Measurements from ENCODE around the gene ZNF521. TPM values are rescaled to one million over a fixed set of nuclear protein-coding genes. Genes with fewer than 3 reads are reported as not detected.

ZNF521 gene
- total and polyA plus RNA-seq, 8 donors: 0.80 to 290 (median 11.1) TPM

- no peaks in the 10 kb centered on the region for H3K9me3 ChIP-seq
- intact Hi-C loops (cut with DNase I; ENCODE audit: low total_unique reads): no loop called here
- TF ChIP-seq POLR2A (IDR thresholded peaks at IDR 0.05): no peak
- TF ChIP-seq, protein P1, sequence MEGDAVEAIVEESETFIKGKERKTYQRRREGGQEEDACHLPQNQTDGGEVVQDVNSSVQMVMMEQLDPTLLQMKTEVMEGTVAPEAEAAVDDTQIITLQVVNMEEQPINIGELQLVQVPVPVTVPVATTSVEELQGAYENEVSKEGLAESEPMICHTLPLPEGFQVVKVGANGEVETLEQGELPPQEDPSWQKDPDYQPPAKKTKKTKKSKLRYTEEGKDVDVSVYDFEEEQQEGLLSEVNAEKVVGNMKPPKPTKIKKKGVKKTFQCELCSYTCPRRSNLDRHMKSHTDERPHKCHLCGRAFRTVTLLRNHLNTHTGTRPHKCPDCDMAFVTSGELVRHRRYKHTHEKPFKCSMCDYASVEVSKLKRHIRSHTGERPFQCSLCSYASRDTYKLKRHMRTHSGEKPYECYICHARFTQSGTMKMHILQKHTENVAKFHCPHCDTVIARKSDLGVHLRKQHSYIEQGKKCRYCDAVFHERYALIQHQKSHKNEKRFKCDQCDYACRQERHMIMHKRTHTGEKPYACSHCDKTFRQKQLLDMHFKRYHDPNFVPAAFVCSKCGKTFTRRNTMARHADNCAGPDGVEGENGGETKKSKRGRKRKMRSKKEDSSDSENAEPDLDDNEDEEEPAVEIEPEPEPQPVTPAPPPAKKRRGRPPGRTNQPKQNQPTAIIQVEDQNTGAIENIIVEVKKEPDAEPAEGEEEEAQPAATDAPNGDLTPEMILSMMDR (IDR thresholded peaks at IDR 0.05): no peak
- TF ChIP-seq POLR2AphosphoS5 (IDR thresholded peaks at IDR 0.05): no peak
- no peak for TF ChIP-seq EP300 (IDR thresholded peaks at IDR 0.05)
- no peaks in the 10 kb centered on the region for H3K36me3 ChIP-seq
- peaks cover 0 to 14% (median 7%) of the 10 kb centered on the region in 4 donors for H3K4me1 ChIP-seq
- no peak overlapping the region for H3K4me3 ChIP-seq
- H3K27ac ChIP-seq: no peak overlapping the region
- no peaks in the 10 kb centered on the region for H3K27me3 ChIP-seq
- WGBS, 5 donors: 72 to 88% (median 85%) methylated on average over 2 of the region's 2 CpGs
- peak in 1 of 2 donors; percentile 26 for DNase-seq
Observed at GRCh38 chr18:25102662-25103061, 249.3 kb downstream of the ZNF521 start.

DNA sequence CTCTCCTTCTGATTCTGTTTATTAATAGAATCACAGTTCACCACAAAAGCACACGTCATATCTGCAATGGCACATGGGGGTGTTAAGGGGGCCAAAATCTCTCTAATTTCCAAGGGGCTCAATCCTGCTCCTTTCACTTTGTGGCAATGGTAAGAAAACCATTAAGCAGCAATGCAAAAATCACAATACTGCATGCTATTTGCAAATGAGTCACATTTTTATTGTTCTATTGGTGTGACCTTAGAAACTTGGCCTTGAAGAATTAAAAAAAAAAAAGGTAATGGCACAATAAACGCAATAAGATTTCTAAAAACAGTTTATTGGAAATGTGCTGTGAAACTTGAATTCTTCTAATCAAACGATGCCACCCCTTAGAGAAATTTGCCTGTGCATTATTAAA is 251.5 kb downstream of the ZNF521 start:
- no peak overlapping the region for H3K27ac ChIP-seq
- intact Hi-C loops (cut with DNase I; ENCODE audit: low total_unique reads): no loop called here
- H3K4me3 ChIP-seq: no peak overlapping the region
- DNase-seq: no peak
- no peak for TF ChIP-seq EP300 (IDR thresholded peaks at IDR 0.05)
- TF ChIP-seq POLR2AphosphoS5 (IDR thresholded peaks at IDR 0.05): no peak
- TF ChIP-seq, protein P1 (IDR thresholded peaks at IDR 0.05): no peak
- TF ChIP-seq POLR2A (IDR thresholded peaks at IDR 0.05): no peak
- H3K27me3 ChIP-seq: no peaks in the 10 kb centered on the region
- H3K36me3 ChIP-seq: no peaks in the 10 kb centered on the region
- WGBS, 5 donors: 66 to 75% (median 69%) methylated on average over 3 of the region's 3 CpGs
- no peaks in the 10 kb centered on the region for H3K9me3 ChIP-seq
- peaks cover 0 to 14% (median 7%) of the 10 kb centered on the region in 4 donors for H3K4me1 ChIP-seq

DNA sequence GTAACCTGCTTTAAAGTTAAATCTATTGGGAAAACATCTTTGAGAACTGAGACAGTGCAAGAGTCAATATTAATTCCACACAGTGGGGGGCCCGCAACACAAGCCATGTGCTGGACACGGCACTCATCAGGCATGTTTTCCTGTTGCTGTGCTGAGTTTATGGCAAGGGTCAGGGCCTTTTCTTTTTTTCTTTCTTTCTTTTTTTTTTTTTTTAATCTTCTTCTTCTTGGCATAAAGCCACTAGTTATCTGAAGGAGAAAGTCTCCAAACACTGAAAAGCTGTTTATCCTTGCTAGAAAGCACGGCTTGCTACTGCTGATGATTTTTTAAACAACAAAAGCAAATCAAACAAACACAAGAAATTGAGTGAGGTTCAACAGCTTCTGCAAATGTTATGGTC is 252.1 kb downstream of the ZNF521 start:
- Histone ChIP-seq H3K4me1 (peaks cover 0 to 14% (median 7%) of the 10 kb centered on the region in 4 donors), H3K36me3 (no peaks in the 10 kb centered on the region), H3K9me3 (no peaks in the 10 kb centered on the region), H3K4me3 (no peak overlapping the region), H3K27me3 (no peaks in the 10 kb centered on the region), H3K27ac (no peak overlapping the region)
- 20 to 38% (median 31%) methylated on average over 3 of the region's 3 CpGs for WGBS, 5 donors
- TF ChIP-seq, protein P1 (IDR thresholded peaks at IDR 0.05): no peak
- no peak for TF ChIP-seq EP300 (IDR thresholded peaks at IDR 0.05)
- no peak for TF ChIP-seq POLR2A (IDR thresholded peaks at IDR 0.05)
- TF ChIP-seq POLR2AphosphoS5 (IDR thresholded peaks at IDR 0.05): no peak
- intact Hi-C loops (cut with DNase I; ENCODE audit: low total_unique reads): no loop called here
- DNase-seq: no peak

DNA sequence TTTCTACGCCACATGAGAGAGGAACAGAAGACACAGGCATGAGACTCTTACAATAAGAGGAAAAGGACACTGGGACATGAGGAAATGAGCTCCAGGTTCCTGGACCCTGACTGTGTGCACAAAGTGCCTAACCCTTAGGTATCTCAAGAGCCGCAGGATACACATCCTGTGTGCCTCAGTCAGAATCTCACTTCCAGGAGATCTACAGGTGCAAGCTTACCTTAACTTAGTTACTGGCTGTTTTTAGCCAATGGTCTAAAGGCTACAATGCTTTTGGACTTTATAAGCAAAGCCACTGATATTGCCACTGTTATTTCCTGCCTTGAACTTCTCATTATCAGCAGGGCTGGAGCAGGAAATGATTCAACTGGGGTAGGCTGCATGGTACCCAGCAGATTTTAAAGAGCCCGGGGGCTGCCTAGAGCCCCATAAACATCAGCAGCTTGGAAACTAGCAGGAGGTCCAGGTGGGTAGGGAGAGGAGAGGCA is 254.4 kb downstream of the ZNF521 start:
- Histone ChIP-seq H3K4me3 (no peak overlapping the region), H3K27me3 (no peaks in the 10 kb centered on the region), H3K27ac (peak overlapping the region in 1 of 5 donors; percentile 13), H3K36me3 (no peaks in the 10 kb centered on the region), H3K9me3 (no peaks in the 10 kb centered on the region), H3K4me1 (peaks cover 0 to 22% (median 7%) of the 10 kb centered on the region in 4 donors)
- no peak for DNase-seq
- intact Hi-C loops (cut with DNase I; ENCODE audit: low total_unique reads): no loop called here
- TF ChIP-seq POLR2A (IDR thresholded peaks at IDR 0.05): no peak
- TF ChIP-seq, protein P1 (IDR thresholded peaks at IDR 0.05): no peak
- no peak for TF ChIP-seq EP300 (IDR thresholded peaks at IDR 0.05)
- TF ChIP-seq POLR2AphosphoS5 (IDR thresholded peaks at IDR 0.05): no peak
- 63 to 84% (median 70%) methylated on average over 3 of the region's 3 CpGs for WGBS, 5 donors
